CD4-positive, CD25-positive, alpha-beta regulatory T cell (primary cell): ENCODE data around the gene TRIM41. TPM values are rescaled to one million over a fixed set of nuclear protein-coding genes. Genes with fewer than 3 reads are reported as not detected.

ENCODE experiments used
- ATAC-seq, 2 donors: fragments of 150-1000 bp; cut with Tn5 transposase; one replicate each; pipeline ENCODE4 v1.10.0; 2021; ENCODE audit warnings: low read depth in 2 of 2, moderate number of reproducible peaks in 2 of 2, moderate library complexity in 1 of 2
- DNase-seq, 3 donors: peaks; one replicate each; pipeline versions ENCODE4 v3.0.0 to v3.0.0-alpha.2; 2012 to 2022; ENCODE audit warnings: mixed read lengths in 1 of 3
- H3K27ac ChIP-seq: one replicate; pipeline ENCODE4 v1.7.0; 2013; ENCODE audit warnings: mild to moderate bottlenecking, low read length; ENCODE audit not compliant: insufficient read depth, poor library complexity, severe bottlenecking
- H3K27me3 ChIP-seq: one replicate; pipeline ENCODE4 v1.7.0; 2013; ENCODE audit warnings: low read length; ENCODE audit not compliant: control insufficient read depth, insufficient read depth
- H3K36me3 ChIP-seq: one replicate; pipeline ENCODE4 v1.7.0; 2013; ENCODE audit warnings: mild to moderate bottlenecking, low read length, moderate library complexity; ENCODE audit not compliant: control insufficient read depth, insufficient read depth
- H3K4me1 ChIP-seq: 2 replicates; pipeline ENCODE4 v1.7.0; 2013; ENCODE audit warnings: mild to moderate bottlenecking, low read length; ENCODE audit not compliant: insufficient read depth, control insufficient read depth, poor library complexity, severe bottlenecking
- H3K4me3 ChIP-seq: one replicate; pipeline ENCODE4 v1.7.0; 2013; ENCODE audit warnings: low read depth, mild to moderate bottlenecking, low read length, moderate library complexity
- H3K9me3 ChIP-seq, 2 experiments: 1 replicate in 1 of 2; 2 replicates in 1 of 2; pipeline ENCODE4 v1.7.0; 2013; ENCODE audit warnings: low read length in 2 of 2, mild to moderate bottlenecking in 1 of 2, moderate library complexity in 1 of 2; ENCODE audit not compliant: control insufficient read depth in 2 of 2
- H3K27ac Mint-ChIP-seq, 3 donors: one replicate each; pipeline ENCODE4 v1.8.0; 2020 to 2022; ENCODE audit warnings: mild to moderate bottlenecking in 3 of 3, mixed read lengths in 3 of 3, moderate library complexity in 2 of 3
- H3K27me3 Mint-ChIP-seq: one replicate; pipeline ENCODE4 v1.8.0; 2022; ENCODE audit warnings: mild to moderate bottlenecking, mixed read lengths
- H3K36me3 Mint-ChIP-seq: one replicate; pipeline ENCODE4 v1.8.0; 2020; ENCODE audit warnings: mixed read lengths
- H3K4me1 Mint-ChIP-seq, 4 donors: one replicate each; pipeline ENCODE4 v1.8.0; 2020 to 2022; ENCODE audit warnings: mixed read lengths in 4 of 4, mild to moderate bottlenecking in 1 of 4
- H3K4me3 Mint-ChIP-seq, 4 donors: one replicate each; pipeline ENCODE4 v1.8.0; 2020 to 2022; ENCODE audit warnings: mild to moderate bottlenecking in 4 of 4, mixed read lengths in 4 of 4, moderate library complexity in 3 of 4
- H3K9me3 Mint-ChIP-seq, 7 donors: one replicate each; pipeline ENCODE4 v1.8.0; 2020 to 2022; ENCODE audit warnings: mixed read lengths in 7 of 7, mild to moderate bottlenecking in 3 of 7, moderate library complexity in 2 of 7
- polyA plus RNA-seq, 4 donors: library from polyadenylated mRNA; unstranded; fragments of 300-500 nt; fragmentation: Illumina TruSeq; gene quantifications; one replicate each; pipeline ENCODE4 v1.2.3, GENCODE V29; 2021
- total RNA-seq: library from RNA; stranded (reverse); gene quantifications from one replicate; pipeline ENCODE4 v1.2.3, GENCODE V29; 2022

The TRIM41 gene
- total and polyA plus RNA-seq, 5 donors from 2014 or later, result 0.67 to 40.8 (median 1.0) TPM

DNA sequence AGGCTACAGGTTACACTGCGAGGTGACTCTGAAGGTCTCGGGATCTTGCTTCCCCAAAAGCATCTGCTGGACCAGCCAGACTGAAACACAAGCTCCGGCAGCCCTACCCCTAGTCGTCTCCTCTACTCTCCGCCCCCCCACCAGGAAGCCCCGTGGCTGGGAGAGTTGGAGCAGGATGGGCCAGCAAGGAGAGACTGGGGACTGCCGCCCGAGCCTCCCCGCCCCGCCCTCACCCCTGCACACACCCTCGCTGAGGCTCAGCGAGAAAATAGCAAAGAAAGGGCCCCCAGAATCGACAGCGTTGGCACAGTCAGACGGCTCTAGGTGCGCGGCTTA, 19.3 kb upstream of the TRIM41 start:
- peaks cover 0 to 9% (median 3%) of the 10 kb centered on the region in 7 donors for H3K9me3 Mint-ChIP-seq
- no peak overlapping the region for H3K4me3 ChIP-seq
- DNase-seq (peak in 1 of 3 donors; percentile 16), ATAC-seq (no peak)
- no peaks in the 10 kb centered on the region for H3K9me3 ChIP-seq
- no peaks in the 10 kb centered on the region for H3K36me3 ChIP-seq
- H3K4me1 ChIP-seq, result peaks cover 41% of the 10 kb centered on the region
- H3K4me1 Mint-ChIP-seq, result peaks cover 14 to 38% (median 27%) of the 10 kb centered on the region in 4 donors
- H3K27ac ChIP-seq, result no peak overlapping the region
- peaks cover 7% of the 10 kb centered on the region for H3K36me3 Mint-ChIP-seq
- peaks cover 8% of the 10 kb centered on the region for H3K27me3 ChIP-seq
- H3K27me3 Mint-ChIP-seq, result peaks cover 60% of the 10 kb centered on the region
- peak overlapping the region in 1 of 3 donors; percentile 56 for H3K27ac Mint-ChIP-seq
- peak overlapping the region; percentile 78 to 94 (median 88) for H3K4me3 Mint-ChIP-seq

- Mint-ChIP-seq H3K27me3 (peaks cover 60% of the 10 kb centered on the region), H3K36me3 (peaks cover 7% of the 10 kb centered on the region), H3K27ac (peak overlapping the region in 1 of 3 donors; percentile 56), H3K4me1 (peaks cover 14 to 38% (median 27%) of the 10 kb centered on the region in 4 donors), H3K4me3 (peak overlapping the region; percentile 78 to 94 (median 88)), H3K9me3 (peaks cover 0 to 9% (median 3%) of the 10 kb centered on the region in 7 donors)
- DNase-seq (peak in 1 of 3 donors; percentile 23), ATAC-seq (no peak)
- H3K4me1 ChIP-seq, result peaks cover 41% of the 10 kb centered on the region
- H3K27ac ChIP-seq, result no peak overlapping the region
- no peaks in the 10 kb centered on the region for H3K9me3 ChIP-seq
- no peaks in the 10 kb centered on the region for H3K36me3 ChIP-seq
- no peak overlapping the region for H3K4me3 ChIP-seq
- H3K27me3 ChIP-seq, result peaks cover 8% of the 10 kb centered on the region
These were observed 18.8 kb upstream of the TRIM41 start for GRCh38 chr5:181204113-181204825.

GRCh38 chr5:181204826-181205760, 18.0 kb upstream of the TRIM41 start, which contains the start of gene TRIM7:
TSS of gene TRIM7 (minus strand) at chr5:181205196. CDS start at chr5:181205110, 86 bp downstream.
- Histone ChIP-seq H3K36me3 (no peaks in the 10 kb centered on the region), H3K9me3 (no peaks in the 10 kb centered on the region), H3K4me3 (peak within 1 kb of the TSS; percentile 81), H3K27ac (no peak within 1 kb of the TSS), H3K4me1 (peaks cover 41% of the 10 kb centered on the region), H3K27me3 (peaks cover 8% of the 10 kb centered on the region)
- H3K4me3 Mint-ChIP-seq, result peak within 1 kb of the TSS; percentile 89 to 94 (median 92)
- peaks cover 60% of the 10 kb centered on the region for H3K27me3 Mint-ChIP-seq
- H3K4me1 Mint-ChIP-seq, result peaks cover 14 to 38% (median 27%) of the 10 kb centered on the region in 4 donors
- ATAC-seq (no peak), DNase-seq (peak in 1 of 3 donors; percentile 25)
- peaks cover 7% of the 10 kb centered on the region for H3K36me3 Mint-ChIP-seq
- H3K27ac Mint-ChIP-seq, result peak within 1 kb of the TSS; percentile 93 to 98 (median 97)
- peaks cover 0 to 9% (median 3%) of the 10 kb centered on the region in 7 donors for H3K9me3 Mint-ChIP-seq

DNA sequence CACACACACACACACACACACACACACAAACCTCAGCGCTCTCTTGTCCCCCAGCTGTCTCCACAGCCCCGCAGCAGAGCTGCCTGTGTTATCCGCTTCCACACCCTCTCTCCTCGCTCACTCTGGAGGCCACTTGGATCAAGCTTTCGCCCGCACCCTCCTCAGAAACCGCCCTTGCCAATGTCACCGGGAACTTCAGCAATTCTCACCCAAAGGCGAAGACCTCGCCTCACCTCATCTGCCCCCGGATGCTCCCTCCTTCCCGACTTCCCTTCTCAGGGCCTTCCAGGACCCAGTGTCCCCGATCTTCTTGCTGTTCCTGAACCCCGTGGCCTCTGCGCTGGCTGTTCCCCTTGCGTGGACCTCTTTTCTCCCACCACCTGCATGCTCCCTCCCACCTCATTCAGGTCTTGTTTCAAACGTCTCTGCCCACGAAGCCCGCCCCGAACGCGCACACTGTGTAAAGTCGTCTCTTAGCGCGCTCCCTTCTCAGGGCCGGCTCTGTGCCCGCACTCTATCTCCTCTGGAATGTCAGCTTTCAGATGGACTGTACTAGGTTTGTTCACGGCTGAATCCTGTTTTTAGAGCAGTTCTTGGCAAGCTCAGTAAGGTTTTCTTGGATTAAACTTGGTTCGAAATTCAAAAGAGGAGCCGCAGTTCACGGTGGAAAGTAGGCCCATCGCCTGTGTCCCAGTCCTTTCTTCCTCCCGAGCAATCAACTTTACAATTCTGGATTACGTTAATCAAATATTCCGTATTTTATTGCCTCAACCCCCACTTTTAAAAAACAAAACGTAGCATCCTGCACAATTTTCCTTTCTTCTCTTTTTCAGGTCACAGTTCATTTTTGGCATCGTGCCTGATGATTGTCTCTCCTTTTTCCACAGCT, 17.1 kb upstream of the TRIM41 start:
- ATAC-seq, result no peak
- H3K27ac Mint-ChIP-seq, result peak overlapping the region; percentile 93 to 98 (median 97)
- peak overlapping the region; percentile 88 to 93 (median 90) for H3K4me3 Mint-ChIP-seq
- Histone ChIP-seq H3K4me3 (peak overlapping the region; percentile 81), H3K36me3 (no peaks in the 10 kb centered on the region), H3K9me3 (no peaks in the 10 kb centered on the region), H3K27ac (no peak overlapping the region), H3K4me1 (peaks cover 41% of the 10 kb centered on the region), H3K27me3 (peaks cover 8% of the 10 kb centered on the region)
- peaks cover 7% of the 10 kb centered on the region for H3K36me3 Mint-ChIP-seq
- DNase-seq, result peak in 1 of 3 donors; percentile 27
- peaks cover 0 to 9% (median 3%) of the 10 kb centered on the region in 7 donors for H3K9me3 Mint-ChIP-seq
- peaks cover 59% of the 10 kb centered on the region for H3K27me3 Mint-ChIP-seq
- H3K4me1 Mint-ChIP-seq, result peaks cover 14 to 41% (median 28%) of the 10 kb centered on the region in 4 donors

DNA sequence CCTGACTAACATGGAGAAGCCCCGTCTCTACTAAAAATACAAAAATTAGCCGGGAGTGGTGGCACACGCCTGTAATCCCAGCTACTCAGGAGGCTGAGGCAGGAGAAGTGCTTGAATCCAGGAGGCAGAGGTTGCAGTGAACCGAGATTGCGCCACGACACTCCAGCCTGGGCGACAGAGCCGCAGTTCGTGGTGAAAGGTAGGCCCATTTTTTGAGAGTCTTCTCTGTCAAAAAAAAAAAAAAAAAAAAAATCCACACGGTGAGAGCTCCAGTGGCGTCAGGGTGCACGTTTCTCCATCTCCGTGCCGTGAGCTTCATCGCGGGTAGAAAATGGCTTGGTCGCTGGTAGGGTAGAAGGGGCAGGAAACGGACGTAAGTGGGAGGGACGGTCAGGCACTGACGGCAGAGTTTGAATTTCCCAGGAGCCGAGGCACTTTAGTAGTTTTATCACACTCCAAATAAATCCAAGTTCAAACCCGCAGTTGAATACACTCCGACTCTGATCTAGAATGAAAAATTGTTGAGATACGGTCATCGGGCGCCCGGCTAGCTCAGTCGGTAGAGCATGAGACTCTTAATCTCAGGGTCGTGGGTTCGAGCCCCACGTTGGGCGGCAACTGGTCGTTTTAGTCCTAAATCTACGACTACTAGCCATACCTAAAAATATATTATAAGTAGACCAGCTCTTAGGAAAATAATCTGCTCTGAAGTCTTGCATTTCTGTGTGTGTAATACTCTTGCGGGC, 15.7 kb upstream of the TRIM41 start:
- H3K4me1 ChIP-seq, result peaks cover 41% of the 10 kb centered on the region

DNA sequence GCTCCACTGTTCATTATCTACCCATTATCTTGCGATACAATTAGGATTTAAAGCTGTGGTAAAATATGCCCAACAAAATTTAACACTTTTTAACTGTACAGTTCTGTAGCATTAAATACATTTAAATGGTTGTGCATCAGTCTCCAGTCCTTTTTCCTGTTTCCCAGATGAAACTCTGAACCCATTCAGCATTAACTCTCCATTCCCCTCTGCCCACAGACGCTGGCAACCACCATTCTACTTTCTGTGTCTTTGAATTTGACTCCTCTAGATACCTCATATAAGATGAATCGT, 15.2 kb upstream of the TRIM41 start:
- peak overlapping the region; percentile 64 for H3K27ac ChIP-seq
- peak overlapping the region; percentile 88 to 93 (median 90) for H3K4me3 Mint-ChIP-seq

More for the DNA sequence above, 15.7 kb upstream of the TRIM41 start:
- Mint-ChIP-seq H3K4me1 (peaks cover 14 to 41% (median 29%) of the 10 kb centered on the region in 4 donors), H3K27me3 (peaks cover 52% of the 10 kb centered on the region), H3K4me3 (peak overlapping the region; percentile 88 to 93 (median 90)), H3K27ac (peak overlapping the region; percentile 93 to 98 (median 97)), H3K9me3 (peaks cover 0 to 9% (median 3%) of the 10 kb centered on the region in 7 donors), H3K36me3 (peaks cover 7% of the 10 kb centered on the region)
- DNase-seq (peak; percentile 56 to 78 (median 72)), ATAC-seq (peak; percentile 48 to 55)
- peak overlapping the region; percentile 76 for H3K4me3 ChIP-seq
- no peaks in the 10 kb centered on the region for H3K36me3 ChIP-seq
- H3K27ac ChIP-seq, result peak overlapping the region; percentile 64
- no peaks in the 10 kb centered on the region for H3K9me3 ChIP-seq
- H3K27me3 ChIP-seq, result peaks cover 8% of the 10 kb centered on the region

More for the DNA sequence above, 15.2 kb upstream of the TRIM41 start:
- Mint-ChIP-seq H3K27me3 (peaks cover 47% of the 10 kb centered on the region), H3K9me3 (peaks cover 0 to 9% (median 3%) of the 10 kb centered on the region in 7 donors), H3K4me1 (peaks cover 14 to 42% (median 29%) of the 10 kb centered on the region in 4 donors), H3K36me3 (peaks cover 7% of the 10 kb centered on the region), H3K27ac (peak overlapping the region; percentile 93 to 98 (median 97))
- Histone ChIP-seq H3K4me1 (peaks cover 41% of the 10 kb centered on the region), H3K27me3 (peaks cover 8% of the 10 kb centered on the region), H3K9me3 (no peaks in the 10 kb centered on the region), H3K4me3 (peak overlapping the region; percentile 76), H3K36me3 (no peaks in the 10 kb centered on the region)
- DNase-seq (no peak), ATAC-seq (no peak)
